Transverse colon (tissue), 4 donors: ENCODE data around the gene APOBEC3H.

Source experiments
- CTCF ChIP-seq, 5 experiments: fragments of 200-600 bp in 3 of 5; fragments of 450-650 bp in 2 of 5; sonication (generic) in 3 of 5; IDR thresholded peaks; 1 replicate in 2 of 5; 2 replicates in 3 of 5; pipeline ENCODE4 v1.5.1; 2016 to 2017; ENCODE audit warnings: antibody characterized with exemption in 5 of 5, inconsistent platforms in 3 of 5, mild to moderate bottlenecking in 2 of 5, moderate library complexity in 1 of 5
- POLR2AphosphoS5 ChIP-seq, 3 donors: sonication (generic); formaldehyde crosslinking; IDR thresholded peaks; one replicate each; pipeline ENCODE4 v1.6.1; 2016; ENCODE audit warnings: antibody characterized with exemption in 3 of 3

DNA sequence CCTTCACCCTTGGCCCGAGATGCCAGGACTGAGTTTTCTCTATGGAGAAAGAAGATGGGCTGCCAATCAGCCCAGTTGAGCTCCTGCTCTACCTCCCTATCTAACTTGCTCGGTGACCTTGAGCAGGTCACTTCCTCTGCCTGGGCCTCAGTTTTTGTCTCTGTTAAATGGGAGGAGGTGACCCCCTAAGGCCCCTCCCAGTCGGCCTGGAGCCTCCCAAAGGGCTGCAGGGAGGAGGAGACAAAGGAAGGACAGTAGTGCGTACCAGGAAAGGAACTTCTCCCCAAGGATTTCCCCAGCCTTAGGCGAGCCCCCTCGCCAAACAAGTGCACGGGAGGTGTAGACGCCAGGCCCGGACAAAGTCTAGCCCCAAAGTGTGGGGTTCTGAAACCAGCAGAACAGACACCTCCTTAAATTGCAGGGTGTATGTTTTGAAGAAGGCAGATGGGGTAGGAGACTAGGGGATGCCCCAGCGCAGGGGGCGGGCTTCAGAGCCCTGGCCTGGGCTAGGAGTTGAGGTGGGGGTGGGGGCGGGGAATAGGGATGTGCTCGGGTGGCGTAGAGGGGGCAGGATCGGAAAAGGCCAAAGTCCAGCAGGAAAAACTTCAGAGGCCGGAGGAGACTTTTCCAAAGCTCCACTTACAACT is 54.4 kb downstream of the APOBEC3H start:
- no peak for TF ChIP-seq CTCF (IDR thresholded peaks at IDR 0.05)
- TF ChIP-seq POLR2AphosphoS5 (IDR thresholded peaks at IDR 0.05), result no peak
